Smooth muscle cell (in vitro differentiated cells): Measurements from ENCODE around the gene SPATA21. TPM values are rescaled to one million over a fixed set of nuclear protein-coding genes. Genes with fewer than 3 reads are reported as not detected.

Experiments
- DNase-seq: peaks from one replicate; lab custom pipeline; 2025; ENCODE audit not compliant: unreplicated experiment; lab: John Stamatoyannopoulos, UW
- H2AFZ ChIP-seq: fragments of 200-600 bp; sonication (generic); 2 replicates; pipeline ENCODE4 v1.6.0; 2016; ENCODE audit warnings: antibody characterized with exemption, low read depth, mild to moderate bottlenecking
- H3F3A ChIP-seq: fragments of 200-600 bp; sonication (generic); 2 replicates; pipeline ENCODE4 v1.6.0; 2017; ENCODE audit warnings: antibody characterized with exemption, low read depth
- H3K27ac ChIP-seq: fragments of 200-600 bp; sonication (generic); 2 replicates; pipeline ENCODE4 v1.5.1; 2016; ENCODE audit warnings: low read depth, mild to moderate bottlenecking
- H3K27me3 ChIP-seq: fragments of 200-600 bp; sonication (generic); 2 replicates; pipeline ENCODE4 v1.6.1; 2016; ENCODE audit warnings: low read depth, mild to moderate bottlenecking
- H3K36me3 ChIP-seq: fragments of 200-600 bp; sonication (generic); 2 replicates; pipeline ENCODE4 v1.5.1; 2016; ENCODE audit warnings: low read depth
- H3K4me1 ChIP-seq: fragments of 200-600 bp; sonication (generic); 2 replicates; pipeline ENCODE4 v1.5.1; 2016; ENCODE audit warnings: low read depth
- H3K4me2 ChIP-seq: fragments of 200-600 bp; sonication (generic); 2 replicates; pipeline ENCODE4 v1.6.0; 2016; ENCODE audit warnings: mild to moderate bottlenecking
- H3K4me3 ChIP-seq: fragments of 200-600 bp; sonication (generic); 2 replicates; pipeline ENCODE4 v1.5.1; 2016; ENCODE audit warnings: mild to moderate bottlenecking
- H3K79me2 ChIP-seq: fragments of 200-600 bp; sonication (generic); 2 replicates; pipeline ENCODE4 v1.6.0; 2016; ENCODE audit warnings: low read depth, mild to moderate bottlenecking
- H3K9ac ChIP-seq: fragments of 200-600 bp; sonication (generic); 2 replicates; pipeline ENCODE4 v1.6.0; 2016; ENCODE audit warnings: low read depth
- H3K9me3 ChIP-seq: fragments of 200-600 bp; sonication (generic); replicated peaks from 2 replicates; pipeline ENCODE4 v1.5.1; 2016; ENCODE audit warnings: low read depth
- H4K20me1 ChIP-seq: fragments of 200-600 bp; sonication (generic); 2 replicates; pipeline ENCODE4 v1.6.0; 2016; ENCODE audit warnings: low read depth
- WGBS: methylation state at CpG from one replicate; pipeline ENCODE4 v1.1.7; 2016; ENCODE audit warnings: low lambda C conversion rate; 5-methylcytosine and 5-hydroxymethylcytosine counted together
- polyA plus RNA-seq: library from polyadenylated mRNA; unstranded; fragments of >200 nt; fragmentation: Nextera tagmentation; extraction: Ambion mirVana; gene quantifications from 2 replicates; pipeline ENCODE4 v1.2.1, GENCODE V29; 2016
- total RNA-seq: library from RNA; depleted of rRNA; stranded (reverse); fragments of >200 nt; gene quantifications from 2 replicates; pipeline ENCODE4 v1.2.3, GENCODE V29; 2014
- TF ChIP-seq, protein P1 (sequence below): fragments of 200-600 bp; sonication (generic); IDR thresholded peaks from 2 replicates; pipeline ENCODE4 v1.5.1; 2017; ENCODE audit warnings: borderline replicate concordance, mild to moderate bottlenecking, antibody characterized with exemption; ENCODE audit not compliant: insufficient read depth, poor library complexity, severe bottlenecking

SPATA21 gene
- total and polyA plus RNA-seq, 2 experiments from 2014 or later = not detected

DNA sequence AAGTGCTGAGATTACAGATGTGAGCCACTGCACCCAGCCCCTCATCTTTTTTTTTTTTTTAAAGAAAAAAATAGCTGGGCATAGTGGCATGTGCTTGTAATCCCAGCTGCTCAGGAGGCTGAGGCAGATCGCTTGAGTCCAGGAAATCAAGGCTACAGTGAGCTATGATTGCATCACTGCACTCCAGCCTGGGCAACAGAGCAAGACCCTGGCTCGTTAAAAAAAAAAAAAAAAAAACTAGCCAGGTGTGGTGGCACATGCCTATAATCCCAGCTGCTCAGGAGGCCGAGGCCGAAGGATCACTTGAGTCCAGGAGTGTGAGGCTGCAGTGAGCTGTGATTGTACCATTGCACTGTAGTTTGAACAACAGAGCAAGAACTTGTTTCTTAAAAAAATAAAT, 56.4 kb downstream of the SPATA21 start:
- Histone ChIP-seq H3K27me3 (no peaks in the 10 kb centered on the region), H3K9ac (no peak overlapping the region), H3K4me2 (no peak overlapping the region), H3K4me3 (no peak overlapping the region), H4K20me1 (peaks cover 100% of the 10 kb centered on the region), H3K9me3 (no peaks in the 10 kb centered on the region), H3K4me1 (peaks cover 4% of the 10 kb centered on the region), H3F3A (peaks cover 3% of the 10 kb centered on the region), H3K27ac (no peak overlapping the region), H2AFZ (no peak overlapping the region), H3K79me2 (peaks cover 100% of the 10 kb centered on the region), H3K36me3 (no peaks in the 10 kb centered on the region)
- no peak for DNase-seq
- 94% methylated on average over 4 of the region's 4 CpGs for WGBS
- TF ChIP-seq, protein P1, sequence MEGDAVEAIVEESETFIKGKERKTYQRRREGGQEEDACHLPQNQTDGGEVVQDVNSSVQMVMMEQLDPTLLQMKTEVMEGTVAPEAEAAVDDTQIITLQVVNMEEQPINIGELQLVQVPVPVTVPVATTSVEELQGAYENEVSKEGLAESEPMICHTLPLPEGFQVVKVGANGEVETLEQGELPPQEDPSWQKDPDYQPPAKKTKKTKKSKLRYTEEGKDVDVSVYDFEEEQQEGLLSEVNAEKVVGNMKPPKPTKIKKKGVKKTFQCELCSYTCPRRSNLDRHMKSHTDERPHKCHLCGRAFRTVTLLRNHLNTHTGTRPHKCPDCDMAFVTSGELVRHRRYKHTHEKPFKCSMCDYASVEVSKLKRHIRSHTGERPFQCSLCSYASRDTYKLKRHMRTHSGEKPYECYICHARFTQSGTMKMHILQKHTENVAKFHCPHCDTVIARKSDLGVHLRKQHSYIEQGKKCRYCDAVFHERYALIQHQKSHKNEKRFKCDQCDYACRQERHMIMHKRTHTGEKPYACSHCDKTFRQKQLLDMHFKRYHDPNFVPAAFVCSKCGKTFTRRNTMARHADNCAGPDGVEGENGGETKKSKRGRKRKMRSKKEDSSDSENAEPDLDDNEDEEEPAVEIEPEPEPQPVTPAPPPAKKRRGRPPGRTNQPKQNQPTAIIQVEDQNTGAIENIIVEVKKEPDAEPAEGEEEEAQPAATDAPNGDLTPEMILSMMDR = no peak

GRCh38 chr1:16378443-16378842, 58.8 kb downstream of the SPATA21 start:
- Histone ChIP-seq H2AFZ (no peak overlapping the region), H3K79me2 (peaks cover 100% of the 10 kb centered on the region), H3K27ac (no peak overlapping the region), H3K9me3 (no peaks in the 10 kb centered on the region), H3K4me2 (no peak overlapping the region), H3K36me3 (no peaks in the 10 kb centered on the region), H3K27me3 (no peaks in the 10 kb centered on the region), H4K20me1 (peaks cover 100% of the 10 kb centered on the region), H3F3A (peaks cover 11% of the 10 kb centered on the region), H3K4me3 (no peak overlapping the region), H3K9ac (no peak overlapping the region), H3K4me1 (peaks cover 12% of the 10 kb centered on the region)
- 93% methylated on average over 7 of the region's 7 CpGs for WGBS
- DNase-seq = no peak
- TF ChIP-seq, protein P1 = no peak

DNA sequence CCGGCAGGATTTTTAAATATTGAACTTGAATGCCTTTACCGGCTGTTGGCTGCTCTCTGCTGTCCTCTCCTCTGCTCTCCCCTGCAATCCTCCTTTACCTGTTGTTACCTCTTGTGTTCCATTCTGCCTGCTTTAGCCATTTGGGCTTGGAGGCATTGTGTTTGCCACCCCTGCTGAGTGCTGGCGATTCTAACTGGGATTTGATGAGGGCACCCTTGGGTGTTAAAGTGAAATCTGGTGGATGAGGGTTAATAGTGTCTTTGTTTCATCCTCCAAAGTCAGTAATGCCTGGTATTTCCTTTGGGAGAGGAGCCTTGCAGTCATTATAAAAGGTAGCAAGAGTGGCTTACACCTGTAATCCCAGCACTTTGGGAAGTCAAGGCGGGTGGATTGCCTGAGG, 60.3 kb downstream of the SPATA21 start:
- peaks cover 100% of the 10 kb centered on the region for H4K20me1 ChIP-seq
- no peak overlapping the region for H3K4me3 ChIP-seq
- no peak overlapping the region for H3K4me2 ChIP-seq
- H3K4me1 ChIP-seq = peaks cover 12% of the 10 kb centered on the region
- H3K36me3 ChIP-seq = no peaks in the 10 kb centered on the region
- DNase-seq = no peak
- no peak overlapping the region for H2AFZ ChIP-seq
- no peaks in the 10 kb centered on the region for H3K9me3 ChIP-seq
- no peaks in the 10 kb centered on the region for H3K27me3 ChIP-seq
- peaks cover 100% of the 10 kb centered on the region for H3K79me2 ChIP-seq
- H3K27ac ChIP-seq = no peak overlapping the region
- peaks cover 11% of the 10 kb centered on the region for H3F3A ChIP-seq
- no peak overlapping the region for H3K9ac ChIP-seq
- TF ChIP-seq, protein P1 = no peak
- 82% methylated on average over 4 of the region's 4 CpGs for WGBS
